ENCODE results near the gene ICA1.

Gene ICA1

DNA sequence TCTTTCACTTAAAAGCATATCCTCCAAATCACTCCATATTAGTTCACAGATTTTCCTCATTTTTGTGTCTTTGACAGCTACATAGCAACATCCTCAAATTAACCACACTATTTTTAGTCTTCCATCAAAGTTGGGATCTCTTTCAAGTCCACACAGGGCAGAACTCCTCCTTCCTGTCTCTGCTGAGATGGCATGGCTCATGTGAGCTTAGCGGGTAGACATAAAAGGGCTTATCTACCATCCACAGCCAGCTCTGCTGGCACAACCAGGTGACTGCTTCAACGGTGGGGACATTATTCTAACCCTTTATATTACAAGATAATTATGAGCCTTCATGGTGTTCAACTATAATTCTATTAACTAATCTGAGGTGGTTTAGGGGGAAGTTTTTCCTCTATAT is 35.5 kb downstream of the ICA1 start:
- DNase-seq: no peak

DNA sequence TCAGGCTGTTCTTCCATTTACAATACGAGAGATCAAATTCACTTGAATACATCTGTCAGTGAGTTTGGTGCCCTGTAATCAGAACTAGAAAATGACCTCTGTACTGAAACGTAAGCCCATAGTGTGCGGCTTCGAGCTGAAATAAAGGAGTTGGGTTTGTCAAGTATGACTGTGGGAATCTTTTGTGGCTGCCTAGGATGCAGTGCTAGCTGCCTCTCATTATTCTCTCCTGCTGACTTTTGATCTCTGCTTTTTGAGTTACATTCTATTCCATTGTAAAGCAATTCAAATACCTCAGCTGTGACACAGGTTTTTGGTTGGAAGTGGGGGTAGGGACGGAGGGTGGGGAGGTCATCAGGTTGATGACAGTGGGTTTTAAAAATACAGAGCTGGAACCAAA is 40.4 kb downstream of the ICA1 start:
- DNase-seq: no peak

DNA sequence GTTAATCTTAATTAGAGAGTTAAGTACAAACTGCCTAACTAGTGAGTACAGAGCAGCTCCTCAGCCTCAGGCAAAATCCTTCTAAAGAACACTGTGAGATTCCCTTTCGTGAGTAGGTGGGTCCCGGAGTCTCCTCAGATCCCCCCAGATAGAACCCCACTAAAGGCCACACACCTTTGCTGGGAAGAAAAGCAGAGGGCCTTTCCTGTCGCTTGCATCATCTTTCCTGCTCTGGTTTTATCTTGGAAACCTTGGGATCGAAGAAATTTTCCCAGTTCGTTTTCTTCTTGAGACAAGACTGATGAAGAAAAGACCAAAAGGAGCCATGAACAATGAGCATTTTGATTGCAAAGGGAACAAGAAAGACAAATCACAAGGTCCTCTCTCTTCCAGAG is 40.9 kb downstream of the ICA1 start:
- no peak for DNase-seq

- DNase-seq: no peak
Measured at GRCh38 chr7:8220376-8221100, 41.4 kb downstream of the ICA1 start.

- no peak for DNase-seq
Measured at GRCh38 chr7:8217200-8218068, 44.5 kb downstream of the ICA1 start.

- DNase-seq: no peak
Measured at GRCh38 chr7:8216334-8216690, 45.7 kb downstream of the ICA1 start.

GRCh38 chr7:8215648-8216333 is 46.2 kb downstream of the ICA1 start:
- no peak for DNase-seq

GRCh38 chr7:8214244-8214824 is 47.6 kb downstream of the ICA1 start:
- DNase-seq: peak; percentile 31

DNA sequence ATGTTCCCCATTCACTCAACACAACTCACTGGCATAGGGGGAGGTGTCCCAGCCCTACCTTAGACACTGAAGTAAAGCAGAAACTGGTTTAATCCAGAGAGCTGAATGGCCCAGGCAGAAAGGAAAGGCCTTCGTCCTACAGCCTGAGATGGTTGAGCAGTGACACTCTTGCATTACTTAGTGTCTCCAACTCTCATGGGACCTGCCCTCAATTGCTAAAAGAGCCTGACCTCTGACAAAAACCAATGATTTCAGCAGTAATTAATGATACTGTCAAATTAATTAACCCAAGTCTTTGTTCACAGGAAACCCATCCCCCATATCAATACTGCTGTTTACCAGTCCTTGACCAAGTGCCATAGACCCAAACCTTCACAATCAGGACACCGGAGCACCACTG is 48.6 kb downstream of the ICA1 start:
- DNase-seq: no peak

- no peak for DNase-seq
Measured at GRCh38 chr7:8212638-8213037, 49.3 kb downstream of the ICA1 start.

DNA sequence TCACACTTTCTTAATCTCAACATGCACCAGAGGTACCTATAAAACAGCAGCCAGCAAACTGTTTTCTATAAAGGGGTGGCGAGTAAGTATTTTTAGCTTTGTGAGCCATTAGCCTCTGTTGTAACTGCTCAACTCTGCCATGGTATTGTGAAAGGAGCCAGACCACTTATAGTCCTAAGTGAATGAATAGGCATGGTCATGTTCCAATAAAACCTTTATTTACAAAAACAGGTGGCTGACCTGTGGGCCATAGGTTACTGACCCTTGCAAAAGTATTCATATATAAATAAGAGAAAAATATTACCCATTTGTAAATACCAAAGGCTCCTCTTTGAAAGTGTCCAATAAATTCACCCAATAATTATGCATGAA is 50.3 kb downstream of the ICA1 start:
- no peak for DNase-seq

GRCh38 chr7:8210845-8211724 is 50.9 kb downstream of the ICA1 start:
- DNase-seq: no peak

GRCh38 chr7:8209353-8209752 is 52.6 kb downstream of the ICA1 start:
- DNase-seq: no peak

- DNase-seq: no peak
Measured at GRCh38 chr7:8208816-8209215, 53.2 kb downstream of the ICA1 start.

DNA sequence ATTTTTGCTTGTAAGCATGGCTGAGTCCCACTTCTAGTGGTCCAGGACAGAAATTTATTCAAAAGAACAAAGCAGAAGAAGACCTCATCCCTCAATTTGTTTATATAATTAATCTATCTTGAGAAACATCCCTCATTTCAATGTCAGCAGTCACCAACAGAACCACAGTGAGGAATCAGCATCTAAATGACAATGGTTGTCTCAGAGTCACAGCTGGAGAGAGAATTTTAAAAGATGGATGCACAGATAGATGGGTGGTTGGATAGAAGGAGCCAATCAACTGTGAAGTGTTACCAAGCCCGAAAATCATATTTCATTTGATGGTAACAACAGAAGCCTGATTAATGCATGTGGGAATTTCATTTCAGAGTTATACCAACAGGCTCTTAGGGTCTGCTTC is 55.0 kb downstream of the ICA1 start:
- DNase-seq: no peak

- no peak for DNase-seq
Measured at GRCh38 chr7:8205537-8205936, 56.4 kb downstream of the ICA1 start.

DNA sequence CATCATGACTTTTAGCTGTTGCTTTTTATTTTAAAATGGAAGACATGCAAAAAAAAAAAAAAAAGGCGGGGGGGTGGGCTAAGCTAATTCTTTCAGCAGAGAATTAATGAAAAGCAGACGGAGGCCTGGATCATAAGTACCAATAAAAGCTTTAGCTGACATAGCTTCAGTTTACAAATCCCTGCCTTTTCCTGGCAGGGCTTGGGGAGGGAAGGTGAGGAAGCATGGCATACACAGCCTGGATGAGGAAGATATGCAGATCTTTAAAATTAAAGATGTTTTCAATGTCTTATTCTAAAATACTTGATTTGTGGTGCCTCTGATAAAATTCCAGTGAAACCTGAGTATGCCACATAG is 57.0 kb downstream of the ICA1 start:
- no peak for DNase-seq

- DNase-seq: no peak
Measured at GRCh38 chr7:8204339-8205030, 57.5 kb downstream of the ICA1 start.

GRCh38 chr7:8201846-8202441 is 60.0 kb downstream of the ICA1 start:
- no peak for DNase-seq

- DNase-seq: no peak
Measured at GRCh38 chr7:8200717-8201116, 61.2 kb downstream of the ICA1 start.

DNA sequence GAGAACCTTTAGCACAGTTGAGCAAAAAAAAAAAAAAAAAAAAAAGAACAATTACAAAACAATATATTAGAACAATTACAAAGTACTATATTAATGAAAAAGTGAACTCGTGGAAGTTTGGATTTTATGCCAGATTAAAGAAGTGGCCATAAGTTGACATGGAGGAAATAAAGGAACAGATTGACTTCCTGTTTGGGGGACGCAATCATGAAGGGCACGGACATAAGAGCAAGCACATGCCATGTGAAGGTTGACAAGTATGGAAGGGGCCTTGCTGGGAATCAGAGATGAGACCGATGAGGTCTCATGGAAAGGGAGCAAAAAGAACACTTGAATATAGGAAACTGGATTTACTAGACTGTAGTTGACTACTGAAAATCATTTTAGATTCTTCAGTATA is 61.7 kb downstream of the ICA1 start:
- DNase-seq: no peak

Measured in left hindlimb (tissue), 1 donor.